GM19035 (cell line): ENCODE data around the gene ZNF628.

ENCODE experiments used
- ATAC-seq: cut with Tn5 transposase; IDR thresholded peaks from one replicate; pipeline ENCODE4 v1.9.1; 2021; ENCODE audit not compliant: unreplicated experiment

Gene ZNF628

GRCh38 chr19:55464662-55465054 is 11.8 kb upstream of the ZNF628 start, which contains the start of gene C19orf85:
Gene C19orf85 (minus strand): TSS chr19:55464751. CDS start chr19:55464554, 197 bp downstream.
- ATAC-seq, result no peak

GRCh38 chr19:55465460-55466240 is 10.8 kb upstream of the ZNF628 start:
- no peak for ATAC-seq

- ATAC-seq, result no peak
Observed at GRCh38 chr19:55466241-55466614, 10.2 kb upstream of the ZNF628 start.

GRCh38 chr19:55467236-55468053 is 9.0 kb upstream of the ZNF628 start:
- ATAC-seq, result no peak

GRCh38 chr19:55468054-55468393 is 8.4 kb upstream of the ZNF628 start:
- no peak for ATAC-seq

- no peak for ATAC-seq
Observed at GRCh38 chr19:55471266-55471665, 5.2 kb upstream of the ZNF628 start.

GRCh38 chr19:55472463-55472862 is 4.0 kb upstream of the ZNF628 start:
- ATAC-seq, result no peak

- ATAC-seq, result no peak
Observed at GRCh38 chr19:55473225-55474012, 3.0 kb upstream of the ZNF628 start.

- ATAC-seq, result no peak
Observed at GRCh38 chr19:55474269-55475265, 1.9 kb upstream of the ZNF628 start.

GRCh38 chr19:55477905-55478304 is 1.5 kb downstream of the ZNF628 start:
- no peak for ATAC-seq

GRCh38 chr19:55478364-55478763 is 1.9 kb downstream of the ZNF628 start:
- no peak for ATAC-seq

GRCh38 chr19:55479045-55479444 is 2.6 kb downstream of the ZNF628 start:
- no peak for ATAC-seq

GRCh38 chr19:55479451-55480230 is 3.2 kb downstream of the ZNF628 start:
- ATAC-seq, result no peak

GRCh38 chr19:55481148-55481793 is 4.9 kb downstream of the ZNF628 start:
- no peak for ATAC-seq

GRCh38 chr19:55481794-55482155 is 5.4 kb downstream of the ZNF628 start:
- ATAC-seq, result no peak

- ATAC-seq, result no peak
Observed at GRCh38 chr19:55482156-55482961, 5.9 kb downstream of the ZNF628 start.

GRCh38 chr19:55482967-55483705 is 6.7 kb downstream of the ZNF628 start:
- no peak for ATAC-seq
